HG03378 (cell line): ENCODE data around the gene S100A5.
"Not testable (repeated sequence)": the region's sequence is repeated elsewhere in the genome, so short reads cannot be mapped to it uniquely, and the experiment has no call there.

Source experiments
- ATAC-seq: cut with Tn5 transposase; IDR thresholded peaks from one replicate; pipeline ENCODE4 v1.9.1; 2021; ENCODE audit warnings: mild to moderate bottlenecking, moderate library complexity; ENCODE audit not compliant: unreplicated experiment

The S100A5 gene, protein sequence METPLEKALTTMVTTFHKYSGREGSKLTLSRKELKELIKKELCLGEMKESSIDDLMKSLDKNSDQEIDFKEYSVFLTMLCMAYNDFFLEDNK

DNA sequence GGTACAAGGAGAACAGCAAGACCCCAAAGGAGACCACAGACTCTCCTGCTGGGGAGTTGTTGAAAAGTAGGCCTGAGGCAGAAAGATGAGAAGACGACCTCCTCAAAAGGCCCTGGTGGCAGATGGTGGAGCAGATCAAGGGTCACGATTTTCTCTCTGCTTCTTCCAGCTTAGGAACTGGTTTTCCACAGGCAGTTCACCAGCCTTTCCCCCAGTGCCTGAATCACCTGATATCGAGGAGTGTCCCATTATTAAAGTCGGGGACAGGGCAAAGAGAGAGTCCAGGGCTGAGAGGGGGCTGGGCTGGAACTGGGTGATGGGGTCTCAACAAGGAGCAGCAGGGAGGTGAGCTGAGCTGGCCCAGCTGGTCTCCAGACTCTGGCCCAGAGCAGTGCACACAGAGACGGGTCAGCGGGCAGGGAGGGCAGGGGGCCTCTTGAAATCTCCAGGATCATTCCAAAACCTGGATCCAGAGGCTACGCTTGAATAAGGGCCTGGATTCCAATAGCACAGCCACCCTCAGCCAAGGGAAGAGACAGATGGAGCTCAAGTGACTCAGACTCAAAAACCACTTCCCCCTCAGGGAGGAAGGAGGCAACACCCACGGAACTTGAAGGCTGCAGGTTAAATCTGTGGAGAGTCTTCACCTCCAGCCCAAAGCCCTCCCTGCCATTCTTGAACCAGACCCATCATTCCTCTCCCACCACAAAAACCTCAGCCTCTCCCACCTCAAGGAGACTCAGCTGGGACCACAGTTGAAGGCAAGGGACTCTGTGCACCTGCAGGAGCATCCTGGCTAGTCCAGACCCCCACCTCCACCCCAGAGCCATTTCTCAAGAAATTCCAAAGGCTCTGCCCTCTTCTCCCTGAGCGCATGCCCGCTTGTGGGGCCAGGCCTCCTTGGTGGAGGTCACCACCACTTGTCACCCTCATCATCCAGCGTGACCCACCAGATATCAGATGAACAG lies at the start of gene S100A5:
Gene S100A5, minus strand, starts transcription at position 541 of the 968 bp plus-strand sequence. CDS start 743 bp downstream, outside the sequence.
- no peak for ATAC-seq

DNA sequence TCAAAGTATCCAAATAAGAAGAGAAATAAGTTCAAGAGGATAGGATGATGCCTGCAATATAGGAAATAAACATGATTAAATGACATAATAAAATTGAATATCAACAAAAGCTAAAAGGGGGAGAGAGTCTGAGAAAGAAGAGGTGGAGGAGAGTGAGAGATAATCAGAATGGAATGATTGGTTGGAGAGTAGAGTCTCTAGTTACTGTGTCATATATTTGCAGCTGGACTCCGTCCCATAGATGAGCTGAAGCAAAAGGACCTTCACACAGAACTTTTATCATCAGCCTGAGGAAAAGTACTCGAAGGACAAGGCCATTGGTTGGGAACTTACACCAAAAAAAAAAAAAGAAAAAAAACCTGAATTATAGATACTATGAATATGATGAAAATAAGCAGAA lies 47.7 kb upstream of the S100A5 start:
- no peak for ATAC-seq

DNA sequence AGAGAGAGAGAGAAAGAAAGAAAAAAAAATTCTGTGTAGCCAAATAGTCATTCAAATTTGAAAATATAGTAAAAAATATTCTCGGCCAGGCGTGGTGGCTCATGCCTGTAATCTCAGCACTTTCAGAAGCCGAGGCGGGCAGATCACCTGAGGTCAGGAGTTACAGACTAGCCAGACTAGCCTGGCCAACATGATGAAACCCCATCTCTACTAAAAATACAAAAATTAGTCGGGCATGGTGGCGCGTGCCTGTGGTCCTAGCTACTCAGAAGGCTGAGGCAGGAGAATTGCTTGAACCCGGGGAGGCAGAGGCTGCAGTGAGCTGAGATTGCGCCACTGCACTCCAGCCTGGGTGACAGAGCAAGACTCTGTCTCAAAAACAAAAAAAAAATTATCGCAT lies 47.3 kb upstream of the S100A5 start:
- not testable (repeated sequence) for ATAC-seq

DNA sequence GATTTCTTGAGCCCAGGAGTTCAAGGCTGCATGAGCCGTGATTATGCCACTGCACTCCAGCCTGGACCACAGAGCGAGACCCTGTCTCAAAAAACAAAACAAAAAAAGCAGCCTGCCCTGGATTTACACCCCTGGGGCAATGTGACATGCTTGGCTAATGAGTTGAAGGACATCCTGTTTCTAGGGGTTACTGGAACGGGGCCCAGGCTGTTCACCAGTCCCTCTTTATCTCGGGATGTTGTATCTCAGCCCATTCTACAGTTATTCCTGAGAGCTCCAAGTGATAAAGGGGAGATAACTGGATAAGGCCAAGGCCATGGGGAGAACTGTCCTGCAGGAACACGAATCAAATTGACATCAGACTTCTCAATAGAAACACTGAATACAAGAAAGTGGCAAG lies 46.6 kb upstream of the S100A5 start:
- no peak for ATAC-seq

DNA sequence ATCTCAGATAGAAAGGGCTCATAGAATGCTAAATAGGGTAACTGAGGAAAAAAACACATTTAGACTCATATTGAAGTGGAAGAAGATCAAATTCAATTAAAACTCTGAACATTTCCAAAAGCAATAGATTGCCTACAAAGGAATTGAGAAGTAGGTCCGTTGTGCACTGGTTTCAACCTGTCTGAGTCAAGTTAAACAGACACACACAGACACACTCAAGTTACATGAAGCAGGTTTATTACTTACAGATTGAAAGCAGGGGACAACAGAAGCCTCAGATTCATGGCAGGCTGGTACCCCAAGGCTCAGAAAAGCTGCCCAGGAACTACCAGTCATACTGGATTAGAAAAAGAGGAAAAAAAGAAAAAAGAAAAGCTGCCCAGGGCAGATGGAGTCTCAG lies 45.6 kb upstream of the S100A5 start:
- no peak for ATAC-seq

DNA sequence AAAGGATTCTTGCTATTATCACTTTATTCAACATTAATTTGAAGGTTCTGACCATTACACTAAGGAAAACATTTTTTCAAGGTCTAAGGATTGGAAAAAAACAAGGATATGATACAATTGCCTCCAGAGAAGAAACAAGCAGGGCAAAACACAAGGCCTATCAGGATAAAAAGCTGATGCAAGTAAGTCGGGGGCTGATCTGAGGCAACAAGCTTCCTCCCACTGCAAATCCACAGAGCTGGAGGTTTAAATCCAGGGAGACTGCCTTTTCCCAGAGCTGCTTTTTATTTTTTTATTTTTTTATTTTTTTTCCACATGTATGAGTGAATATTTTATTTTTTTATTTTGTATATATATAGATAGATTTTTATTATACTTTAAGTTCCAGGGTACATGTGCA lies 44.3 kb upstream of the S100A5 start:
- no peak for ATAC-seq

DNA sequence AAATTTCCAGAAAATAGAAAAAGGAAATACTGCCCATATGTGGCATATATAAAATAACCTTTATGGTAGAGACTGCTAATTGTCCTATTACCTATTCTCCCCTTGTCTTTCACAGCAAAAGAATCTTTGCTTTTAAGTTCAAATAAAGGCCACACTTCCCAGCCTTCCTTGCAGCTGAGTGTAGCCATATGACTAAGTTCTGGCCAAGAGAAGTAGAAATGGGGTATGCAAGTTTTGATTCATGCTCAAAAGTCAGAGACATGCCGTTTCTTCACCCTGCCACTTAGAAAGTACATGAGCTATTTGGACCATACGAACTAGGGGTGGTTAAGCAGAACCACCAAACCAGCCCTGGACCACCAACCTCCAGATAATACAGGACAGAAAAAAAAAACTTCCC lies 43.2 kb upstream of the S100A5 start:
- ATAC-seq, result no peak

DNA sequence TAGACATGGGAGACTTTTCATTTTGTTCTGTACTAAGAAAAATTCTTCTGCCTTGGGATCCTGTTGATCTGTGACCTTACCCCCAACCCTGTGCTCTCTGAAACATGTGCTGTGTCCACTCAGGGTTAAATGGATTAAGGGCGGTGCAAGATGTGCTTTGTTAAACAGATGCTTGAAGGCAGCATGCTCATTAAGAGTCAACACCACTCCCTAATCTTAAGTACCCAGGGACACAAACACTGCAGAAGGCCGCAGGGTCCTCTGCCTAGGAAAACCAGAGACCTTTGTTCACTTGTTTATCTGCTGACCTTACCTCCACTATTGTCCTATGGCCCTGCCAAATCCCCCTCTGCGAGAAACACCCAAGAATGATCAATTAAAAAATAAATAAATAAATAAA lies 42.8 kb upstream of the S100A5 start:
- not testable (repeated sequence) for ATAC-seq

DNA sequence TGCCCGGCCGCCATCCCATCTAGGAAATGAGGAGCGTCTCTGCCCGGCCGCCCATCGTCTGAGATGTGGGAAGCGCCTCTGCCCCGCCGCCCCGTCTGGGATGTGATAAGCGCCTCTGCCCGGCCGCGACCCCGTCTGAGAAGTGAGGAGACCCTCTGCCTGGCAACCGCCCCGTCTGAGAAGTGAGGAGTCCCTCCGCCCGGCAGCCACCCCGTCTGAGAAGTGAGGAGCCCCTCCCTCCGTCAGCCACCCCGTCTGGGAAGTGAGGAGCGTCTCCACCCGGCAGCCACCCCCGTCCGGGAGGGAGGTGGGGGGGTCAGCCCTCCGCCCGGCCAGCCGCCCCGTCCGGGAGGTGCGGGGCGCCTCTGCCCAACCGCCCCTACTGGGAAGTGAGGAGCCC lies 42.1 kb upstream of the S100A5 start:
- ATAC-seq, result not testable (repeated sequence)

DNA sequence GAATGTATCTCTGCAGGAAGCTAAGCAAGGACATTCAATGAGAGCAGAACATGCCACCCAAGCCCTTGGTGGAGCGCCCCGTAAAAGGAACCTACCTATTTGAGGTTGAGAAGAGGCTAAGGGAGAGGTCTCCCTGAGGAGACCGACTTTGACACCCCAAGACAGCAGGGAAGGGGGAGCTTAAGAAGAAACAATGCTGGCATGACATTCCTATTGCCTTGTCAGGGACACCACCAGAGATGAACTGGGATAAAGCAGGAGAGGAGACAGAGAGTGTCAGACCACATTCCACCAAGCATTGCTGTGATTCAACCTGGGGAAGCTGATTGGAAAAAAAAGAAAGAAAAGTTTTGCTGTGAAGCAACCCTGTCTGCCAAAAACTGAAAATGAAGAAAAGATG lies 38.2 kb upstream of the S100A5 start:
- ATAC-seq, result no peak

DNA sequence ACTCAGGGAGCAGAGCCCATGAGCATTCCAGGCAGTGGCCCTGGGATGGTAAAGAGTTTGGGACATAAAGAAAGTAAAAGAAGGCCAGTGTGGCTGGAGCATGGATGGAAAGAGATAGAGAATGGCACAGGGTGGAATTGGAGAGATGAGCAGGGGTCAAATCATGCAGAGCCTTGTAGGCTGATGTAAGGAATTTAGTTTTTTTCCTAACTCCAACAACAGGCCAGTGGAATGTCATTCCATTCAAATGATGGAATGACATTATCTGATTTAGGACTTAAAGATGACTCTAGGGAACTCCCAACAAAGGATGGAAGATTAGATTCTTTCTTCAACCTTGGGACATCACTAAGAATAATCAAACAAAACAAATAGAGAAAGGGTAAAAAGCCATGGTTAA lies 37.8 kb upstream of the S100A5 start:
- no peak for ATAC-seq

DNA sequence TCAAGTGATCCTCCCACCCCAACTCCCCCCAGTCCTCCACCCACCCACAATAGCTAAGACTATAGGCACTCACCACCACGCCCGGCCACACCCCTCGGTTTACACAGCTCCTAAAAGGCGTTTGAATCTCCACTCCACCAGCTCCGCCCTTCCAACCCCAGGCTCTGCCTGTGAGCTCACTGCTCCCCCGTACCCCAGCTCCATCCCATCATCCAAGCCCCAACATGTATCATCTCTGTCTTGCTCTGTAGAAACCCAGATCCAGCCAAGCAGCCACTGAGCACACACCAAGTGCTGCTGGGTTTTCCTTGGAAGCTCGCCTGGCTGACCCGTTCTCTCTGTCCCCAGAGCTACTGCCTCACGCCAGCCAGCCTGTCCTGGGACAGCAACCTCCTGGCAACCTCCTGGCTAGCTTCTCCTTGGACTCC lies 36.9 kb upstream of the S100A5 start:
- ATAC-seq, result no peak

DNA sequence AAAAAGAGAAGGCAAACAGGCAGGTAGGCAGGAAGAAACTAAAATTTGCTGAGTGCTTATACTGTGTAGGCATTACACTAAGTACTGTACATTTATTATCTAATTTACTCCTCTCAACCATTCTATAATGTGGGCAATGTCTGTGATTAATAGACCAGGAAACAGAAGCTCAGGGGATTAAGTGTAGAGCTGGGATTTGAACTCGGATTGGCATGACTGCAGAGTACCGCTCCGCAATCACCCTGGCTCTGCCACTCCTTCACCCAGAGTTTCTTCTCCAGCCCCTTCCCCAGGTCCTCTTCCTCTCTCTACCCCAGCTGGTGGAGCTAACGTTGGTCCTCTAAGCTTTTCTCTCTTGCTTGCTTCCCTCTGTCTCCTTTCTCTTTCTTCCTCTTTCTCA lies 36.4 kb upstream of the S100A5 start:
- no peak for ATAC-seq

DNA sequence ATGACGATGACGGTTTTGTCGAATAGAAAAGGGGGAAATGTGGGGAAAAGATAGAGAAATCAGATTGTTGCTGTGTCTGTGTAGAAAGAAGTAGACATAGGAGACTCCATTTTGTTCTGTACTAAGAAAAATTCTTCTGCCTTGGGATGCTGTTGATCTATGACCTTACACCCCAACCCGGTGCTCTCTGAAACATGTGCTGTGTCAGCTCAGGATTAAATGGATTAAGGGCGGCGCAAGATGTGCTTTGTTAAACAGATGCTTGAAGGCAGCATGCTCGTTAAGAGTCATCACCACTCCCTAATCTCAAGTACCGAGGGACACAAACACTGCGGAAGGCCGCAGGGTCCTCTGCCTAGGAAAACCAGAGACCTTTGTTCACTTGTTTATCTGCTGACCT lies 34.8 kb upstream of the S100A5 start:
- ATAC-seq, result not testable (repeated sequence)

DNA sequence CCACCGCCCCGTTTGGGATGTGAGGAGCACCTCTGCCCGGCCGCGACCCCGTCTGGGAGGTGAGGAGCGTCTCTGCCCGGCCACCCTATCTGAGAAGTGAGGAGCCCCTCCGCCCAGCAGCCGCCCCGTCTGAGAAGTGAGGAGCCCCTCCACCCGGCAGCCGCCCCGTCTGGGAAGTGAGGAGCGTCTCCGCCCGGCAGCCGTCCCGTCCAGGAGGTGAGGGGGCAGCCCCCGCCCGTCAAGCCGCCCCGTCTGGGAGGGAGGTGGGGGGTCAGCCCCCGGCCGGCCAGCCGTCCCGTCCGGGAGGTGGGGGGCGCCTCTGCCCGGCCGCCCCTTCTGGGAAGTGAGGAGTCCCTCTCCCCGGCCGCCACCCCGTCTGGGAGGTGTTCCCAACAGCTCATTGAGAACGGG lies 34.4 kb upstream of the S100A5 start:
- ATAC-seq, result not testable (repeated sequence)

DNA sequence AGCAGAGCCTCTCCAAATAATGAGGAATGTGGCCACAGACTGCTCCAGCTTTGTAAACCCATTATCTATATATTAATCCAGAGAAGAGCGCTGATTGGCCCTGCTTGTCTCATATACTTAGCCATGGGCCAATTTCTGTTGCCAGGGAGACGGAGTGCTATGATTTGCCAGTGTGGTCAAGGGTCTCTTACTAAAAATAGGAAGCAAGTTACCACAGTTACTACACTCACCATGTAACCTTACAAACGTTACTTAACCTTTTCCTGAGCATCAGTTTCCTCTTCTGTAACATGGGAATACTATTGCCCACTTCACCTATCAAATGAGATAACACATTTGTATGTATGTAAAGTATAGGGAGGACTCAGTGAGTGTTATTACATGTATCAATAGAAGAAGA lies 32.6 kb upstream of the S100A5 start:
- ATAC-seq, result no peak

DNA sequence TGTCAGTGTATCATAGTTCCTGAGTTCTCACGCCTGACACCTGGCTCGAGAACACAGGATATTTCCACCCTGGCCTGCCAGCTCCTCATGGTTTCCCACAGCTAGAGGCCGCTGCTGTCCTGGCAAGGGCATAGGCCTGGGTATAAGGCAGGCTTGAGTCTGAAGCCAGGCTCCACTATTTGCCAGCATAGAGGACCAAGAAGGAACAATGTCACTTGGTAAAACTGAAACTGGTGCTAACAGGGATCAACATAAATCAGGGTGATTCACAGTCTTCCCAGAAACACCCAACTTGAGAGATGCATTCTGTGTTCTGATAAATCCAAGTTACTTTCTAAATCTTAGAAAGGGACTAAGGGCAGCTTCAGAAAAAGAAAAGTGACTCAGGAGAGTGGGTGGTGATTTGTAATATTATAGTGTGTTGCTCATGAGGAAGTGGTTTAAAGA lies 31.9 kb upstream of the S100A5 start:
- no peak for ATAC-seq

DNA sequence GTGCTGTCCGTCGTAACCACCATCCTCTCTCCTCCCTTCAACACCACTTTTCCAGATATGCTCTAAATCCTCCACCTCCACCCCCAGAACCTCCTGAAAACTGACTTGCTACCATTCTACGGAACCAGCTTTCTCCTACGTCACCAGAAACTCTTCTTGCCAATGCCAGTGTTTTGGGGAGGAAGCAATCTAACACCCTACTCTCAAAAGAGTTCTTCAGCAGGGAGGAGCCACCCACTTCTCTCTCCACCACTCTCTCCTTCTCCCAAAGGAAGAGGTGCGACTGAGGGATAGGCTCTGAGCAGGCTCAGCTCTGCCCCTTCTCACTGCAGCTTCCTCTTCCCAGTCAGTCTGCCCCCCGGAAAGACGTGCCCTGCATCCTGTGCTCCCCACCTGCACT lies 31.0 kb upstream of the S100A5 start:
- ATAC-seq, result no peak

DNA sequence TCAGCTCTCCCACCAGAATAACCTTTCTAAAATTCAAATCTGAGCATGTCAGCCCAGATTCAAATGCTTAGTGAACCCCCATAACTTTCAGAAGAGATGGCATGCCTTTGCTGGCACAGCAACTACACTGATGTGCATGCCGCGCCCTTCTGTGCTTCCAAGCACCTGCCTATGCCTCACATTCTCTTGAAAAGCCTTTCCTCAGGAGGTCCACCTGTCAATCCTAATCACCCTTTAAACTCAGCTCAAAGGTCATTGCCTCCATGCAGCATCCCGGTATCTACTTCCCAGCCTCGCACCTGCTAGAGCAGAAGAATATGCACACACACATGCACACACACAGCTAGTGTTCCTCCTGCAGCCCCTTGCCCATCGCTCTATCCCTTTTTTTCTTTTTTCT lies 30.1 kb upstream of the S100A5 start:
- no peak for ATAC-seq

DNA sequence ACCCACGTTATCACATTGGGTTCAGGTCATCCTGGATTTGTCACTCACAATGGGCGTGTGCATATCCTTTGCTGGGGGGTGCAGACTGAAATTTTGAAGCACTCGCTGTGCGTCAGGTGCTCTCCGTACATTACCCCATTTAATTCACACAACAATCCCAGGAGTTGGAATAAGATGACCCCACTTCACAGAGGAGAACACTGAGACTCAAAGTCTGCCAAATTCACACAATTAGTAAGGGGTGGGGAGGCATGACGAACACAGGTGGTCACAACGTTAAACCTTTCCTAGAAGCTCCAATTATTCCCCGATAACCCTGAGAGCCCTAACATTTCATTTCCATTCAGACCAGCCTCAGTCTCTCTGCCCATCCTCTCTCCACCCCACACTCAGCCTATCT lies 28.7 kb upstream of the S100A5 start:
- ATAC-seq, result no peak

DNA sequence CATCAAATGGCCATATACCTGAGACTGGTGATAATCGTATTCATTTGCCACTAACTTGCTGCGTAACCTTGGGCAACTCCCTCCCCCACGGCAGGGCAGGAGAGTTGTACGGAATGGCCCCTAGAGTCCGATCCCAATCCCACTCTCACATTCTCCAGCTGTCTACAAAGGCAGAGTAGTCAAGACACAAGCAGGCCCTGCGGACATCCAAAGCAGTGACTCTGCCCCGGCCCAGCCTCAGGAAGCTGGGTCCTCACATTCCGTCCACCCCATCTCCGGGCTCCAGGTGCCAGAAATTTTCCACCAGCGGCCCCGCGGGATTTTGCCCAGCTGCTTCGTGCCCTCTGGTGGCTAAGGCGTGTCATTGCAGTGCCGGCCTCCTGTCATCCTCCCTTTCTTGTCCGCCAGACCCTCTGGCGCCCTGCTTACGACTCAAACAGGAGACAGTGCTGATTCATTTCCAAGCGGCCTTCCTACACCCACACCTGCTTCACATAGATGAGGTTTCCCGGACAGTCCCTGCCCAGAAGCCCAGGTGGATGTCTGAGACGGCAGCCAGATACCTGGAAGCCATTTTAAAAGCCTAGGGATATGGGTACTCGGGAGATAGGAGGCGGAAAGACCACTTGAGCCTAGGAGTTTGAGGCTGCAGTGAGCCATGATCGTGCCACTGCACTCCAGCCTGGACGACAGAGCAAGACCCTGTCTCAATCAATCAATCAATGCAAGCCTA lies 27.8 kb upstream of the S100A5 start:
- ATAC-seq, result no peak
